AG04450 (cell line): Measurements from ENCODE around the gene RASD2. TPM values are rescaled to one million over a fixed set of nuclear protein-coding genes. Genes with fewer than 3 reads are reported as not detected.

Experiments used
- CTCF ChIA-PET: fragments of 300-600, 350-600 bp; formaldehyde crosslinking; extraction: SDS; loops from one replicate; lab custom pipeline; 2022; ENCODE audit warnings: antibody characterized with exemption, inconsistent platforms; lab: Charles Lee
- POLR2A ChIA-PET: fragments of 350-600 bp; formaldehyde crosslinking; extraction: SDS; loops from one replicate; lab custom pipeline; 2021; ENCODE audit warnings: antibody characterized with exemption, inconsistent platforms; lab: Yijun Ruan, JAX
- DNase-seq: peaks from one replicate; pipeline ENCODE4 v3.0.0-alpha.2; 2011; ENCODE audit warnings: low read depth, low spot score
- H3K27ac ChIP-seq: one replicate; pipeline ENCODE4 v1.5.1; 2012; ENCODE audit warnings: low read depth, low read length, control low read depth
- H3K27me3 ChIP-seq: one replicate; pipeline ENCODE4 v1.6.0; 2012; ENCODE audit warnings: low read length; ENCODE audit not compliant: control insufficient read depth, insufficient read depth
- H3K4me3 ChIP-seq: 2 replicates; pipeline ENCODE4 v1.5.1; 2011; ENCODE audit warnings: mild to moderate bottlenecking, low read depth, low read length, control low read depth
- H3K9me3 ChIP-seq: 2 replicates; pipeline ENCODE4 v1.5.1; 2012; ENCODE audit warnings: low read length; ENCODE audit not compliant: control insufficient read depth, insufficient read depth
- CTCF ChIP-seq: IDR thresholded peaks from 2 replicates; pipeline ENCODE4 v1.5.1; 2011; ENCODE audit warnings: low read depth, low read length, control low read depth, inconsistent platforms
- polyA plus RNA-seq: library from polyadenylated mRNA; depleted of rRNA; stranded (reverse); fragments of >200 nt; gene quantifications from 2 replicates; pipeline ENCODE4 v1.2.3, GENCODE V29; 2011

Gene RASD2
- polyA plus RNA-seq, 1 experiment, result 0.14 TPM

GRCh38 chr22:35570686-35571194, 30.1 kb downstream of the RASD2 start:
- Histone ChIP-seq H3K27me3 (peaks cover 7% of the 10 kb centered on the region), H3K4me3 (no peak overlapping the region), H3K27ac (no peak overlapping the region), H3K9me3 (no peaks in the 10 kb centered on the region)
- DNase-seq, result no peak
- CTCF ChIA-PET, result interaction anchor here (0.8 kb wide), 1 partner anchor 11 kb away, joined by 3 read pairs; no protein-coding TSS in a partner anchor
- POLR2A ChIA-PET, result no interaction called here
- no peak for TF ChIP-seq CTCF

- TF ChIP-seq CTCF, result no peak
- ChIA-PET CTCF (interaction anchor here (1.0 to 1.3 kb wide), 2 partner anchors 11 to 213 kb away, joined by 4 to 11 read pairs; no protein-coding TSS in a partner anchor), POLR2A (no interaction called here)
- Histone ChIP-seq H3K27me3 (peaks cover 7% of the 10 kb centered on the region), H3K27ac (no peak overlapping the region), H3K9me3 (no peaks in the 10 kb centered on the region), H3K4me3 (no peak overlapping the region)
- no peak for DNase-seq
Observed at GRCh38 chr22:35572556-35572955, 31.9 kb downstream of the RASD2 start.

- no peak for TF ChIP-seq CTCF
- DNase-seq, result no peak
- Histone ChIP-seq H3K4me3 (no peak overlapping the region), H3K9me3 (no peaks in the 10 kb centered on the region; the same call in 1 of the 2 replicates), H3K27me3 (peaks cover 7% of the 10 kb centered on the region), H3K27ac (no peak overlapping the region)
- POLR2A ChIA-PET, result no interaction called here
- CTCF ChIA-PET, result interaction anchor here (0.6 to 2.2 kb wide), 2 partner anchors 98 to 145 kb away, joined by 3 to 12 read pairs; no protein-coding TSS in a partner anchor
Observed at GRCh38 chr22:35575116-35575748, 34.6 kb downstream of the RASD2 start.

GRCh38 chr22:35576671-35577070, 36.0 kb downstream of the RASD2 start:
- no peak for TF ChIP-seq CTCF
- no peak overlapping the region for H3K4me3 ChIP-seq
- peaks cover 7% of the 10 kb centered on the region for H3K27me3 ChIP-seq
- no peak for DNase-seq
- POLR2A ChIA-PET, result interaction anchor here (0.5 kb wide), 1 partner anchor 41 kb away, joined by 5 read pairs; no protein-coding TSS in a partner anchor
- H3K9me3 ChIP-seq, result no peaks in the 10 kb centered on the region; the same call in 1 of the 2 replicates
- CTCF ChIA-PET, result interaction anchor here (0.9 to 2.2 kb wide), 2 partner anchors 146 to 227 kb away, joined by 3 to 12 read pairs; no protein-coding TSS in a partner anchor
- H3K27ac ChIP-seq, result no peak overlapping the region
